H1 (cell line): ENCODE data around the gene SND1.

Experiments used
- CTCF ChIP-seq, 3 experiments: IDR thresholded peaks; 1 replicate in 2 of 3; 2 replicates in 1 of 3; pipeline versions ENCODE4 v1.5.1 to v1.6.1; 2011; ENCODE audit warnings: low read length in 3 of 3, mild to moderate bottlenecking in 3 of 3, inconsistent platforms in 2 of 3, low read depth in 1 of 3, moderate library complexity in 1 of 3; ENCODE audit not compliant: insufficient read depth in 1 of 3; ENCODE audit errors: control extremely low read depth in 1 of 3
- EZH2 ChIP-seq: fragments of 200-600 bp; sonication (generic); IDR thresholded peaks from 2 replicates; pipeline ENCODE4 v1.7.1; 2012; ENCODE audit warnings: low read depth, mild to moderate bottlenecking, moderate library complexity, low read length, inconsistent platforms; ENCODE audit not compliant: severe bottlenecking
- FOSL1 ChIP-seq: IDR thresholded peaks from 2 replicates; pipeline ENCODE4 v1.6.1; 2011; ENCODE audit warnings: mild to moderate bottlenecking, low read depth, low read length, moderate library complexity; ENCODE audit not compliant: insufficient read depth
- MAX ChIP-seq: IDR thresholded peaks from 2 replicates; pipeline ENCODE4 v1.6.1; 2012; ENCODE audit warnings: inconsistent platforms
- POLR2AphosphoS5 ChIP-seq: IDR thresholded peaks from 2 replicates; pipeline ENCODE4 v1.6.1; 2011; ENCODE audit warnings: low read depth, low read length
- SIRT6 ChIP-seq: IDR thresholded peaks from one replicate; pipeline ENCODE4 v1.7.1; 2012; ENCODE audit warnings: low read length, inconsistent platforms

GRCh38 chr7:128067983-128068382 is 416.0 kb downstream of the SND1 start:
- TF ChIP-seq SIRT6 (no peak), MAX (no peak), POLR2AphosphoS5 (no peak), EZH2 (no peak), CTCF (IDR thresholded peaks at IDR 0.05; ENCODE audit: control extremely low read depth in 1 of 3, insufficient read depth in 1 of 3, low read depth in 1 of 3, low read length in 3 of 3) (no peak), FOSL1 (no peak)
